GM12891 (cell line): Measurements from ENCODE around the gene MTHFS.

ENCODE experiments used
- PAX5 ChIP-seq: IDR thresholded peaks from 2 replicates; pipeline ENCODE4 v1.6.1; 2011; ENCODE audit warnings: low read length, moderate library complexity, mild to moderate bottlenecking; ENCODE audit not compliant: insufficient read depth, severe bottlenecking
- POLR2A ChIP-seq: IDR thresholded peaks from 2 replicates; pipeline ENCODE4 v1.6.1; 2011; ENCODE audit warnings: low read depth, low read length, control low read depth
- POLR2AphosphoS5 ChIP-seq: IDR thresholded peaks from 2 replicates; pipeline ENCODE4 v1.6.1; 2011; ENCODE audit warnings: low read depth, low read length, control low read depth
- POU2F2 ChIP-seq: IDR thresholded peaks from 2 replicates; pipeline ENCODE4 v1.6.1; 2011; ENCODE audit warnings: low read depth, mild to moderate bottlenecking, control low read depth, low read length, moderate library complexity
- SPI1 ChIP-seq: IDR thresholded peaks from 2 replicates; pipeline ENCODE4 v1.6.1; 2011; ENCODE audit warnings: low read depth, low read length, control low read depth
- TAF1 ChIP-seq: IDR thresholded peaks from 2 replicates; pipeline ENCODE4 v1.6.1; 2011; ENCODE audit warnings: low read depth, low read length, control low read depth

GRCh38 chr15:79918278-79918677 lies 21.5 kb upstream of the MTHFS start:
- no peak; the same call in 1 of the 2 replicates for TF ChIP-seq POLR2A
- no peak for TF ChIP-seq PAX5
- TF ChIP-seq POLR2AphosphoS5 = peak; percentile 25; the same call in 1 of the 2 replicates
- TF ChIP-seq POU2F2 = no peak
- TF ChIP-seq SPI1 = no peak
- no peak for TF ChIP-seq TAF1
